Activated T-cell treated with anti-CD3 and anti-CD28 coated beads, Interleukin-2, amount 50 U/mL, for 1 hour (primary cell): ENCODE measurements around the gene GTF3C4.

Experiments used
- DNase-seq: peaks from one replicate; pipeline ENCODE4 v3.0.0-alpha.2; 2020

GTF3C4 gene

DNA sequence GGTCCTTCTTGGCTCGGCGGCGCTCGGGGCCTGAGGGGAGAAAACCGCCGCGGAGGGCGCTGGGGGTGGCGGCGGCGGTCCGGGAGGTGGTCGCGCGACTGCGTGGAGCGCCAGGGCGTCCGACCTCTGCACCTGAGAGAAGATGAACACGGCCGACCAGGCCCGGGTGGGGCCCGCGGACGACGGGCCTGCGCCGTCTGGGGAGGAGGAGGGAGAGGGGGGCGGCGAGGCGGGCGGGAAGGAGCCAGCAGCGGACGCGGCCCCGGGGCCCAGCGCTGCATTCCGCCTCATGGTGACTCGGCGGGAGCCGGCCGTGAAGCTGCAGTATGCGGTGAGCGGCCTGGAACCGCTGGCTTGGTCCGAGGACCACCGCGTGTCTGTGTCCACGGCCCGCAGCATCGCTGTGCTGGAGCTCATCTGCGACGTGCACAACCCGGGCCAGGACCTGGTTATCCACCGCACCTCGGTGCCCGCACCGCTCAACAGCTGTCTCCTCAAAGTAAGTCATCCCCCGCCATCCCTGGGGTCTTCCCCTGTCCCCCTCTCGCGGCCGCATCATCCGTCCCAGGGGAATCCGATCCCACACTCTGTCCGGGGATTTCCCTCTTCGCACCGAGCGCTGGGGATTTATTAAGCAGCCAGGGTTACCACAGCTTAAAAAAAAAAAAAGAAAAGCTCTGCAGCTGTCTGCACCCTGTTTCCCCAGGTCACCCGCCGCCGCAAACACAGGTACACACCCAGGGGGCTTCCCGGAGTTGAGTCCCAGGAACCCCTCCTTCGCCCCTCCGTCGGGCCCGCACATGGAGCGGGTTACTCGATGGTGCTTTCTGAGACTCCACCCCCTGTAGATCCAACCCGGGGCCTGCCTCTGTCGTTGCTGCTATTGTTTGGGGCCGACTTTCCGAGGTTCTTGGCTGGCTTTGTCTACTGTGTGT, at the start of gene GTF3C4:
GTF3C4 (plus strand) TSS at position 8 of the 935 bp plus-strand sequence; CDS start at position 143, 135 bp downstream.
- peak; percentile 64 for DNase-seq

DNA sequence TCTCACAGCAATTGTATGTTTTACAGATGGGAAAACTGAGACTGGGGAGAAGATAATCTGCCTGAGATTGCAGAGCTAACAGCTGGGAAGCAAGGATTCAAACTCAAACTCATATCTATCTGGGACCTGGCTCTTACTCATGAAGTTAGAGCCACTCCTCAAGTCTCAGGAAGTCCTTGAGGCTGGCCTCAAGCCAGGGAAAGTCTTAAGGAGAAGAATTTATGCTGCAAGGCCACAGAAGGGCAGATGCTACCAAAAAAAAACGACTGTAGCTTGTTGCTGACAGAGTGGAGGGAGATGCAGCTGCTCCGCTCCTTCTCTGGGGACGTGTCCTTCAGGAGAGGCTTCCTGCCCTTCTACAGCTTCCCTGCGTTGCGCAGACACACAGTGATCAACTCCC, 48.1 kb upstream of the GTF3C4 start:
- no peak for DNase-seq

DNA sequence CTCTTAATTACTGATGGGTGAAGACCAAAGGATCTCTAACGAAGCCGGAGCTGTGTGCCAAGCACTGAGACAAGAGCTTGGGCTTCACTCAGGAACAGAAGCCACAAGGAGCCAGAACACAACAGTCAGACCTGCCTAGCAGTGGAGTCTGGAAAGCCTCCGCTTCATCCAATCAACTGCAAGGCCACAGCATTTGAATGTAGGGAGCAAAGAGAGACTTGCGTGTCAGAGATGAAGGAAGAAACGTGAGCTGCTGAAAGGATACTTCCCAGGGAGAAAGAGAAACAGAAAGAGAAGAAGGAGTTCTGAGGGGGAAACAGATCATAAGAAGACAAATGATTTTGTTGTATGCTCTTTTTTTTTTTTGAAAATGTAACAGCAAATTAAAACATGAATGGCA, 44.0 kb upstream of the GTF3C4 start:
- DNase-seq = no peak

- DNase-seq = no peak
These were observed 43.2 kb upstream of the GTF3C4 start for GRCh38 chr9:132627106-132627505.

GRCh38 chr9:132627594-132627993, 42.7 kb upstream of the GTF3C4 start:
- no peak for DNase-seq

DNA sequence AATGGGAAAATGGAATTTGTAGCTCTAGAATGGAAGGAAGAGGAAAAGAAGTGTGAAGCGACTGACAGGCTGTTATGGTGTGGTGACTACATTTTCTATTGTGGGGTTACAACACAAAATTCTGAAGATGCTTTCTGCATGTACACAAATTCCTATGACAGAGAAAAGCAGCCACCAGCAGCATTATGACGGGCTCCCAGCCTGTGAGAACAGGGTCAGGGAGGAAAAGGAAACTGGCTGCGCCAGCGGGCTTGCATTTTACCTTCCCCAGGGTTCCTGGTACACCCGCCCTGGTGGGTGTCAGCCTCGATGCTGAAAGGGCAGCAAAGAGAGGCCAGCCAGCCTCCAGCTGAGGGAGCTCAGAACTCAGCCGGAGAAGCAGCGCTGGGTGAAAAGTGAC, 41.5 kb upstream of the GTF3C4 start:
- DNase-seq = no peak

GRCh38 chr9:132630116-132630515, 40.1 kb upstream of the GTF3C4 start:
- no peak for DNase-seq

- no peak for DNase-seq
These were observed 39.5 kb upstream of the GTF3C4 start for GRCh38 chr9:132630811-132631210.

GRCh38 chr9:132631280-132631679, 39.0 kb upstream of the GTF3C4 start:
- no peak for DNase-seq

DNA sequence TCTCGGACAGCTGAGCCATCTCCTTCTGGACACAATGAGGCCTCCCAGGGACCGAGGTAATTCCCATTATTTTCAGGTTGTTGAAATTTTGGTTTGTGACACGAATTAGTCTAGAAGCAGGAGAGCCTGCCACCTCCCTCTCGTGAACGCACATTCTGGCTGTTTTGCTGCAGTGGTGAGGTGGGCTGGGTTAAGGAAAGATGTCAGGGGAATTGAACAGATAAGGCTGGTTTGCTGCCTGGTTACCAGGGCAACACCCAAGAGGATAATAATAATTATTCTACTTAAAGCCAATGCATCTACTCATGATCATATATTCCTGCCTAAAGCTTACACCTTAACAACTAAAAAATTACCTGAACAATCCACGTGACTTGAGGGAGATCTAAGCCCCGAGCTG, 38.6 kb upstream of the GTF3C4 start:
- no peak for DNase-seq

DNA sequence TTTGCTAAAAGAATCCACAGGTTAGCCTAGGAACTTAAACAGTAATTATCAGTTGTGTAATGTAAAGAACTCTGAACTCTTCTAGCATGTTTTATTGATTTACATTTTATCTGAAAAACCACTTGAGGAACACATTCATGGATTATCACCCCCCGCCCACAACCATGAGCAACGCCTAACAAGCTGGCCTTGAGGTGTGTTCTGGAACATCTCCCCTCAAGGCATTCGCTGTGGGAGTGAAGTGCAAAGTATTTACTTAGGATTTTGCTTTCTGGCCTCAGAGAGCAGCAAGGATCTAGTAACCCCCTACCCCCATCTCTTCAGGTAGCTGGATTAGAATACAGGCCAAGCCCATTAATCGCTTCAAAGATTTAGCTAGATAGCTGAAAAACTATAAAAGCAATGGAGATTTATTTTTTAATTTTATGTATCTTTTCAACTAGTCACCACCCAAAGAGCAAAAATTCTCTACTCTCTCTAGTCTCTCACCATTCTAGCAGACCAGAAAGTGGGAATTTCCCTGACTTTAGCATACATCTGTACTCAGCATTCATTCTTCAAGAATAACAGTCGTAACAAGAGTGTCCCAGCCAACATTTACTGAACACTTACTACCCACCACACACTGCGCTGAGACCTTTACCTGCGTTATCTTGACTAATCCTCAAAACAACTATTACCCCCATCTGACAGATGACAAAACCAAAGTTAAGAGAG, 37.7 kb upstream of the GTF3C4 start:
- no peak for DNase-seq

DNA sequence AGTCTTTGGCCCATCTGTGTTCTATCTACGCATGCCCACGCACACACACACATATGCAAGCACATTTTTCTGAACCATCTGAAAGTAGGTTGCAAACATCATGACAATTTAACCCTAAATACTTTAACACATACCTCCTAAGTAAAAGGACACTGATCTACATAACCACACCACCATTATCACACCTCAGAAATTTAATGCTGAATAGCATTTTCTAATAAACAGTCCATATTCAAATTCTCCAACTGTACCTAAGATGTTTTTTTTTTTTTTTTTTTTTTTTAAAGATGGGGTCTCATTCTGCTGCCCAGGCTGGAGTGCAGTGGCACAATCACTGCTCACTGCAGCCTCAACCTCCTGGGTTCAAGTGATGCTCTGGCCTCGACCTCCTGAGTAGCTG, 35.9 kb upstream of the GTF3C4 start:
- no peak for DNase-seq

- DNase-seq = no peak
These were observed 32.9 kb upstream of the GTF3C4 start for GRCh38 chr9:132637351-132637750.

GRCh38 chr9:132637801-132638200, 32.5 kb upstream of the GTF3C4 start:
- no peak for DNase-seq

DNA sequence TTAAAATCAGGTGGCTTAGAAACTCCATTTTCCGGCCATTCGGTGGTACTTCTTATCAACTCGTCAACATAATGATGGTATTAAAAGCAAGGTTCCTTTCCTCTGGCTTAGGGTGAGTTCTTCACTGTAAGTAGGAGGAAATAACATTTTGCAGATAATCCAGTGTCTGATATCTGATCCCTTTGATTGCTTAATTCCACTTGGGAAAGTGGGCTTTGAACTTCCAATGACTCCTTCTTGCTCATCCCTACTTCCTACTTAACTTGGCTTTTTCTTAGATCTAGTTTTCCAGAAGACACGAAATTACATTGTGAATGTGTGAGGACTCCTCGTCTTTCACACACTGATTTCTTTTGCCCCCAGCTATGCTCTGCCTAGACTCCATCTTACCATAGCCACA, 32.0 kb upstream of the GTF3C4 start:
- DNase-seq = no peak

DNA sequence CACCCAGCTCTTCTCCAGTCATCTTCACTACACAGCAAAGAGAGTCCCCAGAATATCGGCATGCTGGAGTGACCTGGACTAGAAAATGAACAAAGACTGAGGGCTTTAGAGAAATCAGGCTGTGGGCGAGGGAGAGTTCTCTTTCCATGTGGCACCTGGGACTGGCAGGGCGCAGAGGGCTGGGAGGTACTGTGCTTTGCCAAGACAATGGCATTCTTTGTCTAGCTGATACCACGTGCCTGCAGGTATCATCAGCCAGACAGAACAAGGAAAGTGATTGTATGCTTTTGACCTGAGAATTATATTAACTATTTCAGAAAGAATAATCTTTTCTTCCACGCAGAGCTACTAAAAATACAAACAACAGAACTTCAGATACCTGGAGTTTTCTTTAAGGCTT, 30.9 kb upstream of the GTF3C4 start:
- DNase-seq = no peak

DNA sequence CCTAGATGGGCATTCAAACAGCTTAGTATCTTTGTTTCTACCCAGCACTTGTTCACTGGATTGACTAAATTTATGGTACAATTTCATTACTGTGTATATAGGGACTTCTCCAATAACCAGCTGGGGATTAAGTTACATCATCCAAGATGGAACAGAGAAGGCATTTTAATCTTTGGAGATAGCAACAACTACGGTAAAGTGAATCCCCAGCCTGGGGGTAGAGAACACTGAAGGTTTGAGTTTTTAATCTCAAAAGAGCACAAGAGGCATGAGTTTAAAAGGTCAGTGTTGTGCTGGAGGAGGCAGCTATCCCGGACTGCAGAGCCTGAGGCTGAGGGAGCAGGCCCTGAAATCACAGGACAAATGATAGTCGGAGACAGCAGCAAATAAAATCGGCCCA, 29.0 kb upstream of the GTF3C4 start:
- DNase-seq = no peak

- DNase-seq = no peak
These were observed 26.0 kb upstream of the GTF3C4 start for GRCh38 chr9:132644251-132644650.

DNA sequence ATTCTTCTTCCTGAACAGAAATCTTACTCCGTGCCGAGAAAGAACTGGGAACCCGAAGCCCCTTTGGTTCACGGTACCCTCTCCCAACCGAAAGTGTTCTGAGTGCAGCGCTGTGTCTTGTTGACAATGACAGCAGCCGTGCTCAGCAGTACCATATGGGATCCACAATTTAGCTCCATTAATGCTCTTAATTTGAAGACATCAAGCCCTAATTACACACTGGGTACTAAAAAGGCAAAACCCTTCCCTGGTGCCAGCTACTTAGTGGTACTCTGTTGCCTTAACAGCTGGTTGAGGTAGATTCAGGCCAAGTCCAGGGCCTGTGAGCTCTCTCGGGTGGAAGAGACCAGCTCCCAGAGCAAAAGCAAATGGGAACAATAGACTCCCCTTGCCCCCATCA, 25.0 kb upstream of the GTF3C4 start:
- no peak for DNase-seq

- no peak for DNase-seq
These were observed 24.6 kb upstream of the GTF3C4 start for GRCh38 chr9:132645711-132646110.

DNA sequence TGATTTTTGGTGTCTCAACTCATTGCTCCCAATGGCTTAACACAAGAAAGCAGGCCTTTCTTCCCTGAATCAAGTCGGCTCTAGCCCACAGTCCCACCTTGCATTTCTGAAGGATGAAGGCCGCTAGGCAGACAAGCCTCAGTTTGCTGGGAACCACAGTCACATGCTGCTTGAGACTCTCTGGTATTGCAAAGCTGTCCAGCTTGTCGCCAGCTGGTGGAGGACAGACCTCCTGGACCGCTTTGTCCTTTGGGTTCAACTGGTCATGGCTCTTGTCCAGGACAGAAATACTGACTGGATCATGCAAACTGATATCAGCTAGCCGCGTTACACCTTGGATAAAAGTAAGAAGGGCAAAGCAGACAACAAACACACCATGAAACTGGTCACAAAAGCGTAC, 23.5 kb upstream of the GTF3C4 start:
- DNase-seq = no peak

GRCh38 chr9:132647355-132647754, 22.9 kb upstream of the GTF3C4 start:
- DNase-seq = no peak

GRCh38 chr9:132647806-132648205, 22.5 kb upstream of the GTF3C4 start:
- DNase-seq = no peak

- no peak for DNase-seq
These were observed 22.0 kb upstream of the GTF3C4 start for GRCh38 chr9:132648283-132648682.
